ENCODE results near the gene BCL7A.

DNA sequence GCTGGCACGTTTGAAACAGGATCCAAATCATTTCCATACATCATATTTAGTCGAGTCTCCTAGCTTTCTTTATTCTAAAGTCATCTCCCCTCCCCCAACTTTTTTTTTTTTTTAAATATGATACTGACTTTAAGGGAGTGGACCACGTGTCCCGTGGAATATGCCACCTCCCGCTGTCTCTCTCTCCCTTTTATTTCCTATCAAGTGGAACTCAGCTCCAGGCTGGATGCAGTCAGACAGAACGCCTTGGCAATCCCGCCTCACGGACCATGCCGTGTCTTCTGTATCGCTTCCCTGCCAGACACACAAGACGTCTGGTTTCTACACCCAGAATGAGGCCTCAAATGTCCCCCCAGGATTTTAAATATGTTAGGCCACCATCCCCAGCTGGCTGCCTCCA, 21.2 kb downstream of the BCL7A start:
- TF ChIP-seq, protein P1, sequence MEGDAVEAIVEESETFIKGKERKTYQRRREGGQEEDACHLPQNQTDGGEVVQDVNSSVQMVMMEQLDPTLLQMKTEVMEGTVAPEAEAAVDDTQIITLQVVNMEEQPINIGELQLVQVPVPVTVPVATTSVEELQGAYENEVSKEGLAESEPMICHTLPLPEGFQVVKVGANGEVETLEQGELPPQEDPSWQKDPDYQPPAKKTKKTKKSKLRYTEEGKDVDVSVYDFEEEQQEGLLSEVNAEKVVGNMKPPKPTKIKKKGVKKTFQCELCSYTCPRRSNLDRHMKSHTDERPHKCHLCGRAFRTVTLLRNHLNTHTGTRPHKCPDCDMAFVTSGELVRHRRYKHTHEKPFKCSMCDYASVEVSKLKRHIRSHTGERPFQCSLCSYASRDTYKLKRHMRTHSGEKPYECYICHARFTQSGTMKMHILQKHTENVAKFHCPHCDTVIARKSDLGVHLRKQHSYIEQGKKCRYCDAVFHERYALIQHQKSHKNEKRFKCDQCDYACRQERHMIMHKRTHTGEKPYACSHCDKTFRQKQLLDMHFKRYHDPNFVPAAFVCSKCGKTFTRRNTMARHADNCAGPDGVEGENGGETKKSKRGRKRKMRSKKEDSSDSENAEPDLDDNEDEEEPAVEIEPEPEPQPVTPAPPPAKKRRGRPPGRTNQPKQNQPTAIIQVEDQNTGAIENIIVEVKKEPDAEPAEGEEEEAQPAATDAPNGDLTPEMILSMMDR (IDR thresholded peaks at IDR 0.05) = no peak
- TF ChIP-seq EZH2 (IDR thresholded peaks at IDR 0.05; ENCODE audit: borderline replicate concordance, insufficient read depth, low read depth, low read length, poor library complexity, severe bottlenecking) = no peak

Measured in B cell (primary cell).